Ishikawa (cell line): Measurements from ENCODE around the gene CAMTA2.

Experiments
- CEBPB ChIP-seq: IDR thresholded peaks from 2 replicates; pipeline ENCODE4 v1.6.1; 2012
- CREB1 ChIP-seq: IDR thresholded peaks from 2 replicates; pipeline ENCODE4 v1.6.1; 2012; ENCODE audit warnings: low read depth
- EGR1 ChIP-seq: IDR thresholded peaks from 2 replicates; pipeline ENCODE4 v1.6.1; 2012
- EP300 ChIP-seq: IDR thresholded peaks from 2 replicates; pipeline ENCODE4 v1.6.1; 2012; ENCODE audit warnings: borderline replicate concordance
- RAD21 ChIP-seq: IDR thresholded peaks from 2 replicates; pipeline ENCODE4 v1.6.1; 2012; ENCODE audit warnings: low read depth
- TAF1 ChIP-seq: IDR thresholded peaks from 2 replicates; pipeline ENCODE4 v1.6.1; 2012; ENCODE audit warnings: low read depth, mild to moderate bottlenecking
- YY1 ChIP-seq: IDR thresholded peaks from 2 replicates; pipeline ENCODE4 v1.6.1; 2012; ENCODE audit warnings: low read depth
- ZBTB7A ChIP-seq: IDR thresholded peaks from 2 replicates; pipeline ENCODE4 v1.6.1; 2012; ENCODE audit warnings: low read depth
- TF ChIP-seq, protein P1 (sequence below): IDR thresholded peaks from 2 replicates; pipeline ENCODE4 v1.6.1; 2012
- TF ChIP-seq, protein P2 (sequence below): IDR thresholded peaks from 2 replicates; pipeline ENCODE4 v1.6.1; 2012; ENCODE audit warnings: low read depth, mild to moderate bottlenecking
- TF ChIP-seq, protein P3 (sequence below): IDR thresholded peaks from 2 replicates; pipeline ENCODE4 v1.6.1; 2012

DNA sequence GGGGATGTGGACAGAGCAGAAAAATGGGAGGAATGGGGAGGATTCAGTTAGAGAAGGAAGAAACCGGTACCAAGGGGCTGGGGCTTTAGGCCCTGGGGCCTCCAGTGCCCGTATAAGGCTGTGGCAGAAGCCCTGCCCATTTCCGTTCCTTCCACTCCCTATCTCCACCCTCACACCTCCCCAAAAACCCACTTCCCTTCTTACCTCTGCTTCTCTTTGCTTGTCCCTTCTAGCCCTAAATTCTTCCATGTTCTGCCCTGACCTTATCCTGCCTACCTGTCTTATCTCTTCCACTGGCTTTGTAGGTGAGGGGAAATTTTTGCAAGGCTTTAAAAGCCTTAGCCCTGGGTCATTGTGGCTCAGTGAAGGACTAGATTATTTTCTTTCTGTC is 43.3 kb downstream of the CAMTA2 start:
- TF ChIP-seq, protein P1, sequence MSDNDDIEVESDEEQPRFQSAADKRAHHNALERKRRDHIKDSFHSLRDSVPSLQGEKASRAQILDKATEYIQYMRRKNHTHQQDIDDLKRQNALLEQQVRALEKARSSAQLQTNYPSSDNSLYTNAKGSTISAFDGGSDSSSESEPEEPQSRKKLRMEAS: no peak
- TF ChIP-seq RAD21: no peak
- no peak for TF ChIP-seq CEBPB
- no peak for TF ChIP-seq CREB1
- no peak for TF ChIP-seq TAF1
- TF ChIP-seq EP300: no peak
- no peak for TF ChIP-seq YY1
- TF ChIP-seq, protein P2, sequence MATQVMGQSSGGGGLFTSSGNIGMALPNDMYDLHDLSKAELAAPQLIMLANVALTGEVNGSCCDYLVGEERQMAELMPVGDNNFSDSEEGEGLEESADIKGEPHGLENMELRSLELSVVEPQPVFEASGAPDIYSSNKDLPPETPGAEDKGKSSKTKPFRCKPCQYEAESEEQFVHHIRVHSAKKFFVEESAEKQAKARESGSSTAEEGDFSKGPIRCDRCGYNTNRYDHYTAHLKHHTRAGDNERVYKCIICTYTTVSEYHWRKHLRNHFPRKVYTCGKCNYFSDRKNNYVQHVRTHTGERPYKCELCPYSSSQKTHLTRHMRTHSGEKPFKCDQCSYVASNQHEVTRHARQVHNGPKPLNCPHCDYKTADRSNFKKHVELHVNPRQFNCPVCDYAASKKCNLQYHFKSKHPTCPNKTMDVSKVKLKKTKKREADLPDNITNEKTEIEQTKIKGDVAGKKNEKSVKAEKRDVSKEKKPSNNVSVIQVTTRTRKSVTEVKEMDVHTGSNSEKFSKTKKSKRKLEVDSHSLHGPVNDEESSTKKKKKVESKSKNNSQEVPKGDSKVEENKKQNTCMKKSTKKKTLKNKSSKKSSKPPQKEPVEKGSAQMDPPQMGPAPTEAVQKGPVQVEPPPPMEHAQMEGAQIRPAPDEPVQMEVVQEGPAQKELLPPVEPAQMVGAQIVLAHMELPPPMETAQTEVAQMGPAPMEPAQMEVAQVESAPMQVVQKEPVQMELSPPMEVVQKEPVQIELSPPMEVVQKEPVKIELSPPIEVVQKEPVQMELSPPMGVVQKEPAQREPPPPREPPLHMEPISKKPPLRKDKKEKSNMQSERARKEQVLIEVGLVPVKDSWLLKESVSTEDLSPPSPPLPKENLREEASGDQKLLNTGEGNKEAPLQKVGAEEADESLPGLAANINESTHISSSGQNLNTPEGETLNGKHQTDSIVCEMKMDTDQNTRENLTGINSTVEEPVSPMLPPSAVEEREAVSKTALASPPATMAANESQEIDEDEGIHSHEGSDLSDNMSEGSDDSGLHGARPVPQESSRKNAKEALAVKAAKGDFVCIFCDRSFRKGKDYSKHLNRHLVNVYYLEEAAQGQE: no peak
- no peak for TF ChIP-seq ZBTB7A
- TF ChIP-seq, protein P3, sequence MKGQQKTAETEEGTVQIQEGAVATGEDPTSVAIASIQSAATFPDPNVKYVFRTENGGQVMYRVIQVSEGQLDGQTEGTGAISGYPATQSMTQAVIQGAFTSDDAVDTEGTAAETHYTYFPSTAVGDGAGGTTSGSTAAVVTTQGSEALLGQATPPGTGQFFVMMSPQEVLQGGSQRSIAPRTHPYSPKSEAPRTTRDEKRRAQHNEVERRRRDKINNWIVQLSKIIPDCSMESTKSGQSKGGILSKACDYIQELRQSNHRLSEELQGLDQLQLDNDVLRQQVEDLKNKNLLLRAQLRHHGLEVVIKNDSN: no peak
- no peak for TF ChIP-seq EGR1
